Cardiac fibroblast (primary cell): ENCODE measurements around the gene SMARCD1.
A peak's percentile ranks its signal among the peaks of the same experiment; 100 is the strongest.

ENCODE experiments used
- DNase-seq, 2 donors: peaks; one replicate each; pipeline versions ENCODE4 v3.0.0 to v3.0.0-alpha.2; 2010; ENCODE audit warnings: low read depth in 2 of 2
- H3K4me3 ChIP-seq, 2 donors: replicated peaks in 1 of 2; 1 replicate in 1 of 2; 2 replicates in 1 of 2; pipeline ENCODE4 v1.5.1; 2011; ENCODE audit warnings: low read depth in 2 of 2, low read length in 2 of 2, mild to moderate bottlenecking in 2 of 2, moderate library complexity in 1 of 2
- CTCF ChIP-seq: IDR thresholded peaks from one replicate; pipeline ENCODE4 v1.5.1; 2011; ENCODE audit warnings: low read depth, mild to moderate bottlenecking, low read length, inconsistent platforms

Gene SMARCD1

GRCh38 chr12:50107416-50108268 lies 22.5 kb downstream of the SMARCD1 start:
- no peak overlapping the region for H3K4me3 ChIP-seq
- TF ChIP-seq CTCF = no peak
- no peak for DNase-seq

- DNase-seq = no peak
- no peak for TF ChIP-seq CTCF
- H3K4me3 ChIP-seq = no peak overlapping the region
Measured at GRCh38 chr12:50109319-50109718, 24.2 kb downstream of the SMARCD1 start.

DNA sequence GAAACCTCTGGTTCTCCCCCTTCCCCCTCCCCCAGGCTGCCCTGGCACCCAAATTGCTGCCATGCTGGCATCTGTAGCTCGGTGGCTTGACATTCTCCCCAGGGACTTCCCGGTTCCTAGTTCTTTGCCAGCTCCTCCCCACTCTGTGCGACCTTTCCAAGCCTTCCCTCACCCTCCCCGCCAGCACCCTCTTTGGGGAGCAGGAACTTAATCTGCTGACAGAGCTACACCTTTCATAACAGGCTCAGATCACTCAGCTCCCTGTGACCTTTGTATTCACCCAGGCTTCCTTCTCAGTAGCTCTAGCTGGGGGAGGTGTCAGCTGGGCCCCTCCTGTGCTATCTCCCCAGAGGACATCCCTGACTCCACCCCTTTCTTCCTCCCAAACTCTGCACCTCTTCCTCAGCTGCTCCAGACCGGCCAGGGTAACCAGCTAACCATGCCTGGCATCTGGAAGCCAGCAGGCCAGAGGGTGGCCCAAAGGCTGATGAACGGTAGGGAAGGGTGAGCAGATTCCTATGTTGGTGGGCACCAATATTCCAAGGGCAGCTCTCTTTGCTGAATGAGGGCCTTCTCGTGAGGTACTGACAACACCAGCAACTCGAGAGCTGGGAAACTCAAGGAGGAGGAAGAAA lies 25.1 kb downstream of the SMARCD1 start:
- DNase-seq = peak; percentile 5 to 14
- TF ChIP-seq CTCF = no peak
- H3K4me3 ChIP-seq = no peak overlapping the region

GRCh38 chr12:50110762-50111351 lies 25.7 kb downstream of the SMARCD1 start:
- DNase-seq = peak; percentile 42 to 56
- TF ChIP-seq CTCF = no peak

DNA sequence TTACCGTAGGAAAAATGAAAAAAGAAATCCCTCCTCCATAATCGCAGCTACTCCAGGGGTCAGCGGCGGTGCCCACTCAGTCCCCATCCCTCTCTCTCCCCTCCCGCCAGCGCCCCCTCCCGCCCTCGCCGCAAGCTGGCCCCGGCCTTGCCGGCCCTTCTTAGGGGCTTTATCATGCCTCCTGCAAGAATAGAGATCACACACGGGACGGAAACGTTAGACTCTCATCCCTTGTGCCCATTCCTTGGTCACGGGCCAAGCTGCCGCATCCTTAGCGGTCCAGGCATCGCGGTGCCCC lies 26.2 kb downstream of the SMARCD1 start:
- no peak for TF ChIP-seq CTCF

More at GRCh38 chr12:50110762-50111351, 25.7 kb downstream of the SMARCD1 start:
- H3K4me3 ChIP-seq = peak overlapping the region in 1 of 2 donors; percentile 32

DNA sequence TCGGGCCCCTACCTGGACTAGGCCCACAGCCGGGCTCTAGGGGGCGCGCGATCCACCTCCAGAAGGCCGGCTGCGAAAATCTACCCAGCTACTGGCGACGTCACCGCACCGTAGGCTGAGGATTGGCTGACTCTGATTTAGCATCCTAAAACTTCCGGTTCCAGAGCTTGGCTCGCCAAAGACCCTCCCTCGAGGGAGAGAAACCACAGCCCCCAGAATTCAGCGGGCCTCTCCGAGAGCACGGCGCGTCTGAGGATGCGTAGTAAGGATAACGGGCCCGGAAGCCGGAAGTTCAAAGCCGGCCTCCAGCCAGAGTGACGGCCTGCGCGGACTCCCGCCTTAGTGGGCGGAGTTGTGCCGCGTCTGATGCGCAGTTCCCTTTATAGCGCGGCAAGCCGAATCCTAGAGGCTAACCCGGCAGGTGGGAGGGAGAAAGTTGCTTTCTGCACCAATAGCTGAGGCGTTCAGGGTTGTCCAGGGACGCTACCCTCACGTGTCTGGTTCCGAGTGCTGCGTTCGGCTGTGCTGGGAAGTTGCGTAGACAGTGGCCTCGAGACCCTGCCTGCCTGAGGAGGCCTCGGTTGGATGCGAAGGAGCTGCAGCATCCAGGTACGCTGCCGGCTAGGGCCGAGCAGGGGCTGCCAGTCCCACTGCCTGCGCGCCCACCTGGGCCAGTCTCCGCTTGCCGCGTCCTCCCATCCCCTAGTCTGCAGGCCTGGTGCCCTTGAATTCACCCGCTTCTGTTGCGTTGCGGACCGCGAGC lies 26.7 kb downstream of the SMARCD1 start, which contains the start of gene COX14:
Gene COX14 (plus strand): TSS at position 544 of the 763 bp plus-strand sequence. CDS start 7,808 bp downstream, outside the sequence.
- DNase-seq = peak; percentile 100
- TF ChIP-seq CTCF = peak; percentile 90

More for the DNA sequence above, 26.2 kb downstream of the SMARCD1 start:
- peak overlapping the region in 1 of 2 donors; percentile 32 for H3K4me3 ChIP-seq
- DNase-seq = no peak

More for the DNA sequence above, 26.7 kb downstream of the SMARCD1 start, which contains the start of gene COX14:
- peak within 1 kb of the TSS; percentile 99 to 100 for H3K4me3 ChIP-seq
